CD4-positive, alpha-beta T cell treated with Interleukin-21 for 1 hour (primary cell): ENCODE measurements around the gene UXT.
"Not testable (repeated sequence)": the region's sequence is repeated elsewhere in the genome, so short reads cannot be mapped to it uniquely, and the experiment has no call there.

Source experiments
- DNase-seq: peaks from one replicate; pipeline ENCODE4 v3.0.0-alpha.2; 2020

The UXT gene

GRCh38 chrX:47612418-47612817, 46.6 kb downstream of the UXT start:
- DNase-seq = no peak

GRCh38 chrX:47611926-47612325, 47.1 kb downstream of the UXT start:
- no peak for DNase-seq

GRCh38 chrX:47611489-47611888, 47.5 kb downstream of the UXT start:
- no peak for DNase-seq

GRCh38 chrX:47610511-47610910, 48.5 kb downstream of the UXT start:
- no peak for DNase-seq

- no peak for DNase-seq
Observed at GRCh38 chrX:47608130-47608810, 50.7 kb downstream of the UXT start.

- no peak for DNase-seq
Observed at GRCh38 chrX:47607091-47607490, 51.9 kb downstream of the UXT start.

- no peak for DNase-seq
Observed at GRCh38 chrX:47605024-47605423, 54.0 kb downstream of the UXT start.

- not testable (repeated sequence) for DNase-seq
Observed at GRCh38 chrX:47603125-47603524, 55.9 kb downstream of the UXT start.
